Measurements from ENCODE around the gene DCAF17.
A peak's percentile ranks its signal among the peaks of the same experiment; 100 is the strongest.
"Not testable (repeated sequence)": the region's sequence is repeated elsewhere in the genome, so short reads cannot be mapped to it uniquely, and the experiment has no call there.

DCAF17 gene

GRCh38 chr2:171409436-171409971 is 24.5 kb upstream of the DCAF17 start:
- no peak for DNase-seq (ENCODE audit: low read depth, low spot score)
- WGBS (ENCODE audit: insufficient coverage, insufficient read length) = no CpG with 5 or more reads among the region's 8 CpGs
- H3K9me3 ChIP-seq (ENCODE audit: control insufficient read depth, insufficient read depth, low read length) = no peaks in the 10 kb centered on the region
- no peak overlapping the region for H3K27ac ChIP-seq (ENCODE audit: low read length)
- H3K36me3 ChIP-seq (ENCODE audit: control insufficient read depth, insufficient read depth, low read length) = no peaks in the 10 kb centered on the region
- H3K27me3 ChIP-seq (ENCODE audit: control insufficient read depth, insufficient read depth, low read length) = no peaks in the 10 kb centered on the region
- no peak overlapping the region for H3K4me3 ChIP-seq (ENCODE audit: low read length)
- peaks cover 10% of the 10 kb centered on the region; the same call in 1 of the 2 replicates for H3K4me1 ChIP-seq (ENCODE audit: control insufficient read depth, insufficient read depth, low read length)

GRCh38 chr2:171410101-171410500 is 23.9 kb upstream of the DCAF17 start:
- no peak overlapping the region for H3K27ac ChIP-seq (ENCODE audit: low read length)
- DNase-seq (ENCODE audit: low read depth, low spot score) = no peak
- peaks cover 10% of the 10 kb centered on the region; the same call in 1 of the 2 replicates for H3K4me1 ChIP-seq (ENCODE audit: control insufficient read depth, insufficient read depth, low read length)
- no peaks in the 10 kb centered on the region for H3K27me3 ChIP-seq (ENCODE audit: control insufficient read depth, insufficient read depth, low read length)
- H3K4me3 ChIP-seq (ENCODE audit: low read length) = no peak overlapping the region
- WGBS (ENCODE audit: insufficient coverage, insufficient read length) = no CpG with 5 or more reads among the region's 4 CpGs
- no peaks in the 10 kb centered on the region for H3K9me3 ChIP-seq (ENCODE audit: control insufficient read depth, insufficient read depth, low read length)
- H3K36me3 ChIP-seq (ENCODE audit: control insufficient read depth, insufficient read depth, low read length) = no peaks in the 10 kb centered on the region

GRCh38 chr2:171410624-171411023 is 23.4 kb upstream of the DCAF17 start:
- DNase-seq (ENCODE audit: low read depth, low spot score) = no peak
- Histone ChIP-seq H3K9me3 (ENCODE audit: control insufficient read depth, insufficient read depth, low read length) (no peaks in the 10 kb centered on the region), H3K4me1 (ENCODE audit: control insufficient read depth, insufficient read depth, low read length) (peaks cover 10% of the 10 kb centered on the region; the same call in 1 of the 2 replicates), H3K27ac (ENCODE audit: low read length) (no peak overlapping the region), H3K27me3 (ENCODE audit: control insufficient read depth, insufficient read depth, low read length) (no peaks in the 10 kb centered on the region), H3K4me3 (ENCODE audit: low read length) (no peak overlapping the region), H3K36me3 (ENCODE audit: control insufficient read depth, insufficient read depth, low read length) (no peaks in the 10 kb centered on the region)

- peaks cover 10% of the 10 kb centered on the region; the same call in 1 of the 2 replicates for H3K4me1 ChIP-seq (ENCODE audit: control insufficient read depth, insufficient read depth, low read length)
- no peaks in the 10 kb centered on the region for H3K36me3 ChIP-seq (ENCODE audit: control insufficient read depth, insufficient read depth, low read length)
- H3K27ac ChIP-seq (ENCODE audit: low read length) = no peak overlapping the region
- no CpG with 5 or more reads among the region's 1 CpG for WGBS (ENCODE audit: insufficient coverage, insufficient read length)
- no peak for DNase-seq (ENCODE audit: low read depth, low spot score)
- no peaks in the 10 kb centered on the region for H3K9me3 ChIP-seq (ENCODE audit: control insufficient read depth, insufficient read depth, low read length)
- no peaks in the 10 kb centered on the region for H3K27me3 ChIP-seq (ENCODE audit: control insufficient read depth, insufficient read depth, low read length)
- H3K4me3 ChIP-seq (ENCODE audit: low read length) = no peak overlapping the region
Observed at GRCh38 chr2:171411214-171411613, 22.8 kb upstream of the DCAF17 start.

- Histone ChIP-seq H3K9me3 (ENCODE audit: control insufficient read depth, insufficient read depth, low read length) (no peaks in the 10 kb centered on the region), H3K27ac (ENCODE audit: low read length) (no peak overlapping the region), H3K4me1 (ENCODE audit: control insufficient read depth, insufficient read depth, low read length) (peaks cover 7% of the 10 kb centered on the region; the same call in 1 of the 2 replicates), H3K4me3 (ENCODE audit: low read length) (no peak overlapping the region), H3K27me3 (ENCODE audit: control insufficient read depth, insufficient read depth, low read length) (no peaks in the 10 kb centered on the region), H3K36me3 (ENCODE audit: control insufficient read depth, insufficient read depth, low read length) (no peaks in the 10 kb centered on the region)
- no CpG with 5 or more reads among the region's 2 CpGs for WGBS (ENCODE audit: insufficient coverage, insufficient read length)
- no peak for DNase-seq (ENCODE audit: low read depth, low spot score)
Observed at GRCh38 chr2:171411791-171412483, 22.1 kb upstream of the DCAF17 start.

GRCh38 chr2:171412571-171413175 is 21.4 kb upstream of the DCAF17 start:
- H3K4me1 ChIP-seq (ENCODE audit: control insufficient read depth, insufficient read depth, low read length) = peaks cover 7% of the 10 kb centered on the region; the same call in 1 of the 2 replicates
- H3K27me3 ChIP-seq (ENCODE audit: control insufficient read depth, insufficient read depth, low read length) = no peaks in the 10 kb centered on the region
- WGBS (ENCODE audit: insufficient coverage, insufficient read length) = no CpG with 5 or more reads among the region's 2 CpGs
- H3K36me3 ChIP-seq (ENCODE audit: control insufficient read depth, insufficient read depth, low read length) = no peaks in the 10 kb centered on the region
- no peak overlapping the region for H3K27ac ChIP-seq (ENCODE audit: low read length)
- H3K4me3 ChIP-seq (ENCODE audit: low read length) = no peak overlapping the region
- H3K9me3 ChIP-seq (ENCODE audit: control insufficient read depth, insufficient read depth, low read length) = no peaks in the 10 kb centered on the region
- DNase-seq (ENCODE audit: low read depth, low spot score) = no peak

- not testable (repeated sequence) for H3K36me3 ChIP-seq (ENCODE audit: control insufficient read depth, insufficient read depth, low read length)
Observed at GRCh38 chr2:171414645-171415044, 19.4 kb upstream of the DCAF17 start.

GRCh38 chr2:171416009-171416926 is 17.8 kb upstream of the DCAF17 start:
- Histone ChIP-seq H3K9me3 (ENCODE audit: control insufficient read depth, insufficient read depth, low read length) (no peaks in the 10 kb centered on the region), H3K36me3 (ENCODE audit: control insufficient read depth, insufficient read depth, low read length) (no peaks in the 10 kb centered on the region), H3K27ac (ENCODE audit: low read length) (no peak overlapping the region), H3K4me1 (ENCODE audit: control insufficient read depth, insufficient read depth, low read length) (no peaks in the 10 kb centered on the region), H3K4me3 (ENCODE audit: low read length) (no peak overlapping the region), H3K27me3 (ENCODE audit: control insufficient read depth, insufficient read depth, low read length) (no peaks in the 10 kb centered on the region)
- no CpG with 5 or more reads among the region's 7 CpGs for WGBS (ENCODE audit: insufficient coverage, insufficient read length)
- peak; percentile 86 for DNase-seq (ENCODE audit: low read depth, low spot score)

More at GRCh38 chr2:171414645-171415044, 19.4 kb upstream of the DCAF17 start:
- not testable (repeated sequence) for H3K27me3 ChIP-seq (ENCODE audit: control insufficient read depth, insufficient read depth, low read length); H3K27ac ChIP-seq (ENCODE audit: low read length); H3K4me3 ChIP-seq (ENCODE audit: low read length); DNase-seq (ENCODE audit: low read depth, low spot score); H3K4me1 ChIP-seq (ENCODE audit: control insufficient read depth, insufficient read depth, low read length); H3K9me3 ChIP-seq (ENCODE audit: control insufficient read depth, insufficient read depth, low read length)
- WGBS (ENCODE audit: insufficient coverage, insufficient read length) = no CpG with 5 or more reads among the region's 4 CpGs

- Histone ChIP-seq H3K4me3 (ENCODE audit: low read length) (no peak overlapping the region), H3K27ac (ENCODE audit: low read length) (no peak overlapping the region)
- no CpG with 5 or more reads among the region's 2 CpGs for WGBS (ENCODE audit: insufficient coverage, insufficient read length)
Observed at GRCh38 chr2:171419333-171419732, 14.7 kb upstream of the DCAF17 start.

More at GRCh38 chr2:171419333-171419732, 14.7 kb upstream of the DCAF17 start:
- H3K4me1 ChIP-seq (ENCODE audit: control insufficient read depth, insufficient read depth, low read length) = no peaks in the 10 kb centered on the region
- H3K36me3 ChIP-seq (ENCODE audit: control insufficient read depth, insufficient read depth, low read length) = no peaks in the 10 kb centered on the region
- no peaks in the 10 kb centered on the region for H3K27me3 ChIP-seq (ENCODE audit: control insufficient read depth, insufficient read depth, low read length)
- DNase-seq (ENCODE audit: low read depth, low spot score) = no peak
- H3K9me3 ChIP-seq (ENCODE audit: control insufficient read depth, insufficient read depth, low read length) = peaks cover 4% of the 10 kb centered on the region; the same call in 1 of the 2 replicates
